H1 (cell line): ENCODE measurements around the gene C22orf23. TPM values are rescaled to one million over a fixed set of nuclear protein-coding genes. Genes with fewer than 3 reads are reported as not detected.

Experiments used
- ATF2 ChIP-seq: IDR thresholded peaks from 2 replicates; pipeline ENCODE4 v1.6.1; 2012; ENCODE audit warnings: low read length, inconsistent platforms
- CBX5 ChIP-seq: fragments of 300-800, 300-1000 bp; sonication (generic); IDR thresholded peaks from 2 replicates; pipeline ENCODE4 v1.7.1; 2016; ENCODE audit warnings: antibody characterized with exemption, low read length, low read depth
- EP300 ChIP-seq, 2 experiments: IDR thresholded peaks; 1 replicate in 1 of 2; 2 replicates in 1 of 2; pipeline ENCODE4 v1.6.1; 2011 to 2012; ENCODE audit warnings: low read depth in 2 of 2, low read length in 2 of 2, mild to moderate bottlenecking in 2 of 2, borderline replicate concordance in 1 of 2, inconsistent platforms in 1 of 2, moderate library complexity in 1 of 2
- GTF2F1 ChIP-seq: IDR thresholded peaks from 2 replicates; pipeline ENCODE4 v1.6.1; 2012; ENCODE audit warnings: low read depth, low read length, improper control_type of control experiment, borderline replicate concordance
- polyA plus RNA-seq, 7 experiments: library from polyadenylated mRNA; depleted of rRNA in 3 of 7; stranded (reverse) in 5 of 7; unstranded in 2 of 7; fragments of >200 nt in 5 of 7; fragments of 200-250 nt in 2 of 7; gene quantifications; 1 replicate in 5 of 7; 2 replicates in 1 of 7; 4 replicates in 1 of 7; pipeline versions ENCODE4 v1.2.1 to v1.2.3, GENCODE V29; 2011 to 2013; ENCODE audit warnings: missing spikeins in 2 of 7, mixed read lengths in 2 of 7
- total RNA-seq: library from RNA; stranded (reverse); fragmentation: NEBNext Ultra II Directional; extraction: Animal tissue kit (Norgen Biotek cat#: 25700); gene quantifications from 2 replicates; pipeline ENCODE4 v1.2.1, GENCODE V29; 2021
- TF ChIP-seq, protein P1 (sequence below): IDR thresholded peaks from 2 replicates; pipeline ENCODE4 v1.6.1; 2012; ENCODE audit warnings: inconsistent platforms

C22orf23 gene
- total and polyA plus RNA-seq, 2 of the 8 experiments (the other 6 are each of a cell fraction or from before 2014, with no cell fraction given), result 0.50 to 0.54 TPM

DNA sequence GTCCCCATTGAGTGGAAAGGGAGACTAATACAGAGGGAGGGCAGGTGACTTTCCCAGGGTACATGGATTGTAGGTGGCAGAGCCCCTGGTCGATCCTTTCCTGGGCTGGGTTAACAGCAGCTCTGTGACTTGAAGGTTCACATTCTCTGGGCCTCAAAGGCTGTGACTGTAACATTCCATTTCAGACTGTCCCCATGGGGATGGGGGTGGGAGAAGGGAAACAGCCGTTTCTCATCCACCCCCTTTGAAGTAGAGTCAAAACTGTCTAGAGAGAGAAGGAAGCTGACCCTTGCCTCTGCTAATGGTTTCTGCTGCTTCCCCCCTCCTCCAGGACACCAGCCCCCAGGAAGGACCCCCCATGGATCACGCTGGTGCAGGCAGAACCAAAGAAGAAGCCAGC lies 28.1 kb downstream of the C22orf23 start (continued):
- TF ChIP-seq GTF2F1, result no peak
- no peak for TF ChIP-seq CBX5
- TF ChIP-seq EP300 (IDR thresholded peaks at IDR 0.05; ENCODE audit: borderline replicate concordance in 1 of 2, low read depth in 2 of 2, low read length in 2 of 2), result no peak
- no peak for TF ChIP-seq ATF2
- TF ChIP-seq, protein P1, sequence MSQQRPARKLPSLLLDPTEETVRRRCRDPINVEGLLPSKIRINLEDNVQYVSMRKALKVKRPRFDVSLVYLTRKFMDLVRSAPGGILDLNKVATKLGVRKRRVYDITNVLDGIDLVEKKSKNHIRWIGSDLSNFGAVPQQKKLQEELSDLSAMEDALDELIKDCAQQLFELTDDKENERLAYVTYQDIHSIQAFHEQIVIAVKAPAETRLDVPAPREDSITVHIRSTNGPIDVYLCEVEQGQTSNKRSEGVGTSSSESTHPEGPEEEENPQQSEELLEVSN, result no peak
